ENCODE data around the gene FAM131A.

The FAM131A gene

GRCh38 chr3:184379358-184380184 is 42.2 kb downstream of the FAM131A start, which contains the start of gene CHRD:
Gene CHRD (plus strand): TSS chr3:184380054. CDS start chr3:184380319, 265 bp downstream.
- no peak for DNase-seq

GRCh38 chr3:184380185-184380626 is 42.8 kb downstream of the FAM131A start:
- no peak for DNase-seq

- DNase-seq, result no peak
Measured at GRCh38 chr3:184380627-184381260, 43.3 kb downstream of the FAM131A start.

GRCh38 chr3:184381261-184382224 is 44.1 kb downstream of the FAM131A start:
- no peak for DNase-seq

- DNase-seq, result no peak
Measured at GRCh38 chr3:184382326-184383032, 45.1 kb downstream of the FAM131A start.

- no peak for DNase-seq
Measured at GRCh38 chr3:184383033-184383740, 45.8 kb downstream of the FAM131A start.

GRCh38 chr3:184384342-184384741 is 46.9 kb downstream of the FAM131A start:
- no peak for DNase-seq

GRCh38 chr3:184384856-184385422 is 47.5 kb downstream of the FAM131A start:
- no peak for DNase-seq

- DNase-seq, result no peak
Measured at GRCh38 chr3:184386047-184386806, 48.8 kb downstream of the FAM131A start.

GRCh38 chr3:184387174-184387714 is 49.8 kb downstream of the FAM131A start:
- DNase-seq, result no peak

- no peak for DNase-seq
Measured at GRCh38 chr3:184388164-184388935, 51.0 kb downstream of the FAM131A start.

- no peak for DNase-seq
Measured at GRCh38 chr3:184388936-184389230, 51.5 kb downstream of the FAM131A start.

GRCh38 chr3:184389384-184389783 is 52.0 kb downstream of the FAM131A start:
- DNase-seq, result no peak

GRCh38 chr3:184389935-184390528 is 52.6 kb downstream of the FAM131A start:
- no peak for DNase-seq

- no peak for DNase-seq
Measured at GRCh38 chr3:184391266-184391665, 53.9 kb downstream of the FAM131A start.

- no peak for DNase-seq
Measured at GRCh38 chr3:184395320-184395660, 57.9 kb downstream of the FAM131A start.
